ENCODE results near the gene TFAP2D.

The TFAP2D gene

DNA sequence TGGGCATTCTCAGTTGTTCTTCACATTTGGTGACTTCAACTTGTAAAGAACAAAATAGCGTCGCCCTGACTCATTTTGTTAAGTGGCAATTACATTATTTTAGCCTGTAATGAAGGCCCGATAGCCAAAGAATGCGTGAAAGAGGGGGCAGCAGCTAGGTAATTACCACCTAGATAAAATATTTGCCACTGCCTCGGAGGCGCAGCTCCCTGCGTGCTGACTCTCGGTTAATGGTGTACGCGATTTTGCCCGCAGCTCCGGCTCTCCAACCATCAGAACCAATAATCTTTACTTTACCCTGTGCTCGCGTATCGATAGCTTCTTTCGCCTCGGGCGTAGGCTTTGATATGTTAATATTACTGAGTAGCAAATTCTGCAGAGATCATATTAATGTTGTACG lies 8.7 kb downstream of the TFAP2D start:
- no peak for DNase-seq

DNA sequence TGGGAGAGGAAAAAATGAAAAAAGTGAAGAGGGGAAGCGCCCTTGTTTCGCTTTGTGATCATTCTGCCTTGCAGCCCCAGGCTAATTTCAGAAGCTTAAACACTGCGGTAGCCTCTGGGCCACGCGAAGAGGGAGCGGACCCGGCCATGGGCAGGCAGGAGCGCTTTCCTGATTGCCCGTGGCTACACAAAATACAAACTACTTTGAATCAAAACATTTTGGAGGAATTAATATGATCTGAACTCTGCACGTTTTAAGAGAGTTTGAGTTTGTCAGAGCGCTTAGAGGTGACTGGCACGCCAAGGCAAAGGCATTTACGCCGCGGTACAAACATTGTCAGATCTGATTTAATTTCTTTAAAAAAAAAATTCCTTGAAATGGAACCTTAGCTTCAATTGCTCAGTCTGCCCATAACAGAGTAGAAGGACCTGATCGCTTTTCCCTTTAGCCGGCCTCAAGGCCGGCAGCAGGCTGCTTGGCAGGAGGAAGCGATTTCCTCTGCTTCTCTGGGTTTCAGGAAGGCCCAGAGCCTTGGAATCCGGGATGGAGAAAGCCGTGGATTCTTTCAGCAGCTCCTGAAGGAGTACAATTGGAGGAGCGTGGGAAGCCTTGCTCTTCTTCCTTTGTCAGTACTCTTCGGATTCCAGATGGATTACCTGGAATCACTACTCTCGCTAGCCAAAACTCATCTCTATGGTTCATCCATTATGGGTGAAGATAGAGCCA lies 9.7 kb downstream of the TFAP2D start:
- DNase-seq = no peak

DNA sequence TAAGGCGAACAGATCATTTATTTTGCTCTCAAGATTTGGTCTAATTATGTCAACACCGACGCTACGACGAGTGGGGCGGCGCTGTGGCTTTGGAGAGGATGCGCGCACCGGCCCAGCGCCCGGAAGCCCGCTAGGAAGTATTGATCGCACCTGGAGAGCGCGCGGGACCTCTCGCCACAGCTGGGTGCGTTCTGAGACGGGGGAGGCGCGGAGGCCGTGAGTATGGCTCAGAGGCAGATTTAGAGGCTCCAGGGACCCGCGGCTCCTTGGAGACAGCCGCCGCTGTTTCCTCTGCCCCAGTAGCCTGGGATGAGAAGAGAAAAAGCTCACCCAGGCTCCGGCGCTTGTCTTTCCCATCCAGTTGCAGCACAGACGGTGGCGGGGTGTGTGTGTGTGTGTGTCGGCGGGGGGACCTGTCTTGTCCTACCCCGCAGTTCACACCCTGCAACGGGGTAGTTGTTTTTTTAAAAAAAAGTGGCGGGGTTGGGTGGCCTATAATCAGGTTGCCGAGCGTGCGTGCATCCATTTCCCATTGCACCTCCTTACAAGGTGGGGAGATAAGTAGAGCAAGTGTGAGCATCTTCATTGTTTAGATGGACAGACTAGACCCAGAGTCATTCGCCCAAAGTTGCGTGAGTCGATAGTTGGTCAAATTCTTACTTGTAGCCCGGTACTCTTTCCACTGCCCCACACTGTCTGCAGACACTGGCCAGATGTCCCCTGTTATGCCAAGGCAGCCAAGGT lies 11.2 kb downstream of the TFAP2D start:
- DNase-seq = no peak

DNA sequence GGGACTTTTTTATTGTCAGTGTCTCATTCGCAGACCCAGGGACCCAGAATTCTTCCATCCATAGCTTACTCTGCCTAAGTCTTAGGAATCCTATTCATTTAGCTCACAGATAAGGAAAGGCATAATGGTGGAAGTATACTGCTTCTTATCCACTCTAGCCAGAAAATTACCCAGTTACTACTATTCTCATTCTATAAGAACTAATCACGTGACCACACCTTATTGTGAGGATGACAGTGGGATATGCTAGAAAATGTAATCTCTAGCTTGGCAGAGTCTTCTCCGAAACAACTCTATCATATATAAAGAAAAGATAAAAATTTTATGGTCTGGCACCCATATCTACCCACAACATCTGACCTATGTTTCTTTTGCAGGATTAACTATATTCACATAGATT lies 21.2 kb downstream of the TFAP2D start:
- DNase-seq = no peak

DNA sequence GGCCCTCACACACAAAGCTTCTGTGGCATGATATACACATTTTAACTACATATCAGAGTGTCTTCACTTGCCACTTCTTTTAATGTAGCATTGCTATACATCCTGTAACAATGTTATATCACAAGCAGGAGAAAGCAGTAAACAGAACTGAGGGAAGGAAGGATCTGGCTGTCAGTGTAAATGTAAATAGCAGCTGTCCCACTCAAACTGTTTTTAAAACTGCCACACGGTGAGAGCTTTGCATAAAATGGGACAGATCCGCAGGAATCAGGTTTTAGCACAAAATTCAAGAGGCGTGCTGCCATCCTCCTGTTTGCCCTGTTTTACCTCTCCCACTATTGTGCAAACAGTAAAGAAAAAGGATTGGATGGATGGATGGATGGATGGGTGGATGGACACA lies 28.8 kb downstream of the TFAP2D start:
- DNase-seq = no peak

DNA sequence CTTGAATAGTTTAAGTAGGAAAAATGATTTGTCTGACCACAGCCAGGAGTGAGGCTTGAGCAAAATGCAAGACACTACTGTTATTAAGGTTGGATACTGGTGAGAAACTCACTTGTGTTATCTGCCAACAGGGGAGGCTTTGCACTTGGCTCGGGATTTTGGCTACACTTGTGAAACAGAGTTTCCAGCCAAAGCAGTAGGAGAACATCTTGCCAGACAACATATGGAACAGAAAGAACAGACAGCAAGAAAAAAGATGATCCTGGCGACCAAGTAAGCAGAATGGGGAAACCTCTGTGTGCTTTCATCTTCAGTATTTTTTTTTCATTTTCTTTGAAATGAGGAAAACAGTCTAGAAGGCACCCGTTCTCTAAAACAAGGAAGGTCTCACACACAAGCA lies 31.6 kb downstream of the TFAP2D start:
- no peak for DNase-seq

DNA sequence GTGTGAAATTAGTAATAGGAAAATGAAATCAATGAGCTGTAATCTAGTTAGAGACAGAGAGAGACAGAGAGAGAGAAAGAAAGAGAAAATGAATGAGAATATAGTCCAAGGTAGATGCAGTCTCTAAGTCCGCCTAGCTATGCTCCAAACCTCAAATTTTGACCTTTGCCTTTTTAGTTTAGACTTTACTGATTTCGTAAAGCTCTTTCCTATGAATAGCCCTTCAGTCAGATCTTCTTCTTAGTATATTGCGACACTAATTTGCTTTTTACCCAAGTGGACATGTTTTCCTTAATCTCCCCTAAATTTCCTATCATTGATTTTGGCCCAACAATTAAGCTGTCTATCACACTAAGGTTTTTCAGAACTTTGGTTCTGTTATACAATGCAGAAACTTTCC lies 49.5 kb downstream of the TFAP2D start:
- no peak for DNase-seq

DNA sequence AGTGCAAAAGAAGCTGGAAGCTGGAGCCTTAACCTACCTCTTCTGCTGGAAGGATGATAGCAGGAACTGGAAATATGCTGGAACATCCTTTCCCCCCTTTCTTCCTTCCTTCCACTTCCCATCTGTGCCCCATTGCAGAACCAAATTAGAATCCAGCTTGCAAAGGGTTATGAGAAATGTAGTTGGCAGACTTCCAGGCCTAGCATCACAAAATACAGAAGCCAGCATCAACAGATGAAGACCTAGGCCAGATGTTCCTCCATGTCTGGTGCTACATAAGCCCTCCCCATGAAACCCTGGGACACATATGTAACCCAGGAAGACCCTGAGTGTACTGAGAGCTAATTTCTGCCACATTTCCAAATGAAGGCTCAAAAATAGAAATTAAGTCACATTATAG lies 65.4 kb downstream of the TFAP2D start:
- DNase-seq = no peak

DNA sequence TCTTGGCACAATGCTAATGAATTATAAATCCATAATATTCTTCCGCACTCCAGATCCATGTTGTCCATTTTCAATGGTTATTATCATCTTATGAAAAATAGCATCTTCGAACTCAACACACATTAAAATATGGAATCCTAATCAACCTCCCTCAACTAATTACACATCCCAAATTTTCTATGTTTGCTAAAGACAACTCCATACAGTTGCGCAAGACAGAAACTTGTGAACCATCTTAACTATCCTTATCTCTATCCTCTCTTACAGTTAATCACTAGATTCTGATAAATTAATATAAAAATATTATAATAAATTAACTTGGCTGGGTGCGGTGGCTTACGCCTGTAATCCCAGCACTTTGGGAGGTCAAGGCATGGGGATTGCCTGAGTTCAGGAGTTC lies 67.1 kb downstream of the TFAP2D start:
- no peak for DNase-seq

DNA sequence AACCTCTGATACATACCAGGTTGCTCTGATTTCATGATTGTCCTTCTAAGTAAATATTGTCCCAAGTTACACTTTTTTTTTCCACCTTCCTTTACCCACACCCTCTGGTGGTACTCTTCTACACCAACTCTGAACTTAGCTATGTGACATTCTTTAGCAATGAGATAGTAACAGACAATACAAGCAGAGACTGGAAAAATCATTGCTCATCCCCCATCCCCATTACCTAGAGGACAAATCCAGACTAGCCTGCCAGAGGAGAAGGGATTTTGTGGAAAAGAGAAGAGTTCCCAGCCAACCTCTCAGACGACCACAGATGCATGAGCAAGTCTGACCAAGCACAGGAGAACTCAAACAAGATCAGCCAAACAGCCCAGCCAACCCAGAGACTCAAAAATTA lies 72.6 kb downstream of the TFAP2D start:
- no peak for DNase-seq

DNA sequence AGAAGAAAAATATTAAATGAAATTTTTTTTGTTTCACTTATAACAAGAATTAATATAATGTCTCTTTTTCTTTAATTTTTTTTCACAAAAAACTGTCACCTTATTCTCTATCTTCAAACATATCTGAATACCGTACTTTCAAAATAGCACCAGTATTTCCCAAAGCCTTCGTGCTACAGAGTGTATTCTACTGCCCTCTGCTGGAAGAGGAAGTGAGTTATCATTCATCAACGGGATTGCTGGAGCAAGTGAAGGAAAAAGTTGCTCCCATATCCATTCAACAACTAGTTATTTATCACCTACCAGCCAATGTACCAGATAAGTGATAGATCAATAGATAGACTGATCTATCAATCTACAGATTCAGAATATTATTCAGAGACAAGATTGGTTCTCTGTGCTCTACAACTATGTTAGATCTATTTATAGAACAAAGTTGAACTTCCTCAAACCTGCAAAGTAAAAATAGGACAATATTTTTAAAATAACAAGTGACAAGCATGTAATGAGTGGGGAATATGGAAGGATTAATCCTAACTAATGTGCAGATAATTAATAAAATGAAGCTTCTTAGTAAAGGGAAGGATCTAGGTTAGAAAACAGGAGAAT lies 78.7 kb downstream of the TFAP2D start:
- peak; percentile 7 for DNase-seq

DNA sequence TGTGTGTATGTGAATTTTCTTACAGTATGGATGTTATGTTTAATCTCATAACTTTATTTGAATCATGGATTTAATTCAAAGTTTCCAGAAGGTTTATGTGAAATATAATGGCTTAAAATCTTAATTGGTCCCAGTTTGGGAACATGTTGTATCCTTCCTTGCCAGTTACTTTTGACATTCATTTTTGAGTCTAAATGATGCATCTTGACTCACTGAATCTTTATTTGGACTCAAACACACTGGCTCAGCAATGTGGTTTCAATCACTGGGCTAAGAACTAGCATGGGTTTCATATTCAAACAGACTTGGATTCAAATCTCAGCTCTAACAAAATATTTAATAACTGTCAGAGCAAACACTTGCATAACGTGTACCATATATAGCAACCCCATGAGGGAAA lies 79.4 kb downstream of the TFAP2D start:
- DNase-seq = no peak

DNA sequence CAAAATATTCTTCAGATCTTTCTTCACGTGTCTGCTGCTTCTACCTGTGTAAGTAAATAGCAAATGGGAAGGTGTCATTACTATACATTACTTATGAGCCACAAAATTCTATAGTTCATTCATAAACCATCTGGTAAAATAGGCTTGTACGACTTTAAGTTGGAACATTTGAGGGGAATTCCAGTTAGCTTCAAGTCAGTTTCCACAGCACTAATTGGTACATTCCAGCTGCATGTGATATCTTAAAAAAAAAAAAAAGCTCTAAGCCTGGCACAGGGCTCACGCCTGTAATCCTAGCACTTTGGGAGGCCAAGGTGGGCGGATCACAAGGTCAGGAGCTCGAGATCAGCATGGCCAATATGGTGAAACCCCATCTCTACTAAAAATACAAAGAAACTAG lies 82.2 kb downstream of the TFAP2D start:
- DNase-seq = no peak

DNA sequence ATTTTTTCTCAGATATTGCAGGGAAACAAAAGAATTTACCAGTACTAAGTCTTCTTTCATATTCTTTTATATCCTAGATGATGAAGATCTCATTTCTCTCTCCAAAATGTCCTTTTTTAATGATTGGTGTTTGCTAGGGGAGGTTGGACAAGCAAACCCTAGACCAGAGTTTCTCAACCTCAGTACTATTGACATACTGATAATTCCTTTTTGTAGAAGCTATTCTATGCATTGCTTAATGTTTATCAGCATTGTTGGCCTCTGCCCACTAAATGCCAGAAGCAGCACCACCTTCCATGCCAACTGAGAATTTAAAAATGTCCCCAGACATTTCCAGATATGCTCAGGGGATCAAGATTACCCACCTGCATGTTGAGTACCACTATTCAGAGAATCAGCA lies 91.0 kb downstream of the TFAP2D start:
- no peak for DNase-seq

DNA sequence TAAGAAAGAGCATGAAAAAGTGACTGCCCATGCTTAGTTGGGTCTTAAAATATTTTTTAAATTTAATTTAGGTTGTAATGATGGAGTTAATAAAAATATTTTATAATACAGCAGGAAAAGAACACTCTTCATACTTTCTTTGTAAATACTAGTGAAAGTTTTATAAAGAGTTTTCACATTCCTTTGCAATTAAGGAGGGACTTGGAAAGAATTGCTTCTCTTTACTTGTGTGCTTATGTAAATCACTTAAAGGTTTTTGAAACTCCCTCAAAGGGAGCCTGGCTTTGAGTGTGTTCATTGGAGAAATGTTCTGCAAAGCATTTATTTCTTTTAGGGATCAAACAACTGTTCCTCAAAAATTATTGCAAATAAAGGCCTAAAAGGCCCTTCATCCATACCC lies 93.7 kb downstream of the TFAP2D start:
- no peak for DNase-seq

DNA sequence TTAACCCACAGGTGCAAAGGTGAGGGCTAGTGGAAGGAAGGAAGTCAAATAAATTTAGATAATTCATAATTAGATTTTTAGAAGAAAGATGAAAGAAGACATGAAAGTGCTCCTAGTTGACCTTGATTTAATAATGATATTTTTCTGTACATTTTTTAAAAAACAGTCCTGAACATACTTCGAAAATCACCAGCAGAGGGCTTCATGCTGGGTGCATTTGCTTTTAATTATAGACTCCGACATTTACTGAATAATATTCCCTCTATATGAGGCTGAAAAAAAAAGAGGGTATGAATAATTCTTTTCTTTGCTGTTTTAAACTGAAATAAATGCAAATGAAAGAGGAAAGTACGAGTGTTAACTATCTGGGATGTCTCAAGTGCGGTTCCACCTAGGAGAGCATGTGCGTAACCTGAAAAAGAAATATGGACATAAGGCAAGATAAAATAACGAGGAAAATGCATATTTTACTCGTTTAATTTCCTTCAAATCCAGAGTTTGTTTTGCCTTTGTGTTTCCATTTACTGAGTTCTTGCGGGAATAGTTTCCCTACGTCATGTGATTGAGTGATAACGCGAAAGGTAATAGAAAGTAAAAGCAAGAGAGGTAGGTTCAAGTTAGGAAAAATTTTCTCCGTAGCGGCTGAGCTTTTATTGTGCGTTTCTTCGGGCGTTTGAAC lies 102.2 kb downstream of the TFAP2D start:
- DNase-seq = no peak

DNA sequence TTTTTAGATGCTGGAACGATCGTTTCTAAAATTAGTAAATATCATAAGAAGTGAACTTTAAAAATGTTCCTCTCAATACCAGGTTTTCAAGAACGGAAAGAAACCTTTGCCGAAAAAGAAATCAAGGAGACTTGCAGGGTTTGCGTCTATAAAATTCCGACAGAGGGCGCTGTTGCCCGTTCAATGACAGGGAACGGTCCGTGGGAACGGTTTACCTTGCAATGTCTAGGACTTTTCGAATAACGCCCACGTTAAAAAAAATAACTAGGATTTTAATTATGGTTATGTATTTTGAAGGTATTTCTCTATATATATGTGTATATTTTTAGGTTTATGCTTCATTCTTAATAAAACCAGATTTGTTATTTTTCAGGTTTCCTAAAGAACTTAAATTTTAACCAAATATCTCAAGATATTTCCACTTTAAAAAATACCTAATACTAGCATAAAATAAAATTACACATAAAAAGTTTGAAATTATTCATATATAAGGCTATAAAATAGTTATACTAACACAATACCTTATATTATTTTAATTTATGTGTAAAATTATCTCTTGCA lies 102.9 kb downstream of the TFAP2D start:
- peak; percentile 55 for DNase-seq

DNA sequence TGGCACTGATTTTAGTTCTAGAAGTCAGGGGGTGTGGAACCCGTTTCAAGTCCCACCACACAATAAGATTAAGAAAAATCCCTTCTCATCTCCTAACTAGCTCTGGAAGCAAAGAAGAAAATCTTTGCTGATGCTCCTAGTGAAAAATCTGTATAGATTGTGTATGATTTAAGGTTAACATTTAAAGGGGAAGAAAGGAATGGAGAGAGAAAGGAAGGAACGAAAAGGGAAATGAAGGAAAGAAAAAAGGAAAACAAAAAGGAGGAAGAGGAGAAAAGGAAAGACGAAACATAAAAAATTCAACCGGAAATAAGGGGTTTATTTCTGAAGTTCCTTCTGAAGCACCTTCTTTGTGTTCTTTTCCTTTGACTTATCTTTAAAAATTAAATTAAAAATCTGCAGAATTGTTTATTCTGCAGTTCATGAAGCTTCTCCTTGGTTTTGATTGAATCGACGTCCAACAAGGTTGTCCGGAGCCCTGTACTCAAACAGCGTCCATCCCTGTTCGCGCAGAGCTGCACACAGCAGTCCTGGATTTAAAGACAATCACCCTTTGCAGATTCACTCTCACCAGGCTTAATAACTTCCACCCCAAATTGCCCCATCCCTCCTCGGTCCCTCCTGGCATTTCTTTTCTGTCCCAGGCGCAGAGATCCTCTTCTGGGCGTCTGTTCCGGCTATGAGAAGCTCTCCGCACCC lies 103.8 kb downstream of the TFAP2D start:
- no peak for DNase-seq

DNA sequence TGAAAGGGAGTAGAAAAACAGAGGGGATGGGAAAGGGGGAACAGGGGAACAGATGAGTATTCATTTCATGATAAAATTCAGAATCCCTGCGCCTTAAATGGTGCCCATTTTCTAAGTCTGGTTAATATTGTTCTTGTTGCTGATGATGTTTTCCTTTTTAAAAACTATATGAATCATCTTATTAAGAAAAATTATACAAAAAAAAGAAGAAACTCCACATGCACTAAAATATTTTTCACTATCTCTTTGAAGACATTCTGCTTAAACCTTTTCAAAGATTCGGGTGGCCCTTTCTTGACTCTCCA lies 104.3 kb downstream of the TFAP2D start:
- no peak for DNase-seq

DNA sequence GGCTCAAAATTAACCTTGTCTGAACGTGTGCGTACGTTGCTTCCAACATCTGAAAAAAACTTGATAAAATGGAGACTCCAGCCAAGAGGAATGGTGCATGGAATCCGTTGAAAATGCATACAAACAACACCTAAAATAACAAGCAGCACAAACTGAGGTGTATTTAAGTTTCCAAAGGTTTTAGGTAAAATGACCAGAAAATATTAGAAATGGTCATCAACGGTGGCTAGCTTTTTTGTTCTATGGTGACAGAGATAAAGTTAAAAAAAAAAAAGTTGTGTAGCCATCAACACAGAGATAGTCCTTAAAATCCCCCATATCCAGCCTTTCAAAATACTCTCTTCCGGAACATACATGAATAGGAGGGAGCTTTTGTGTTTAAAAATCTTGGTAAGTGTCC lies 104.7 kb downstream of the TFAP2D start:
- no peak for DNase-seq

DNA sequence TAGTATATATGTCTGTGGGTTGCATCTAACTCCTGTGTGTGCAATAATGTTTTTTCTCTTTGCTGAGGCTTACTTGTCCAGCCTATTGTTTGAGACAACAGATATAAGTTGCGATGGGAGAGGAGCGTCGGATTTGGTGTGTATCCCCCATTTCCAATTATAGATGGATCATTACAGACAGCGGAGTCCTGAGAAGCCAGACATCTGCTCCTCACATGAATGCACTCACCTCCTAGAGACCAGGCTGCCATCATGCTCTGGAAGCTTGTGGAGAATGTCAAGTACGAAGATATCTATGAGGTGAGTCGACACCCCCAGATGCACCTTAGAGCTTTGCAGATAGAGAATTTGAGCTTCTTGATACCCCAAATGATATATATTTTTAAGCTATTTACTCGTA lies 105.3 kb downstream of the TFAP2D start, which contains the start of gene TFAP2B:
Gene TFAP2B, plus strand, starts transcription at position 199 of the 400 bp plus-strand sequence. Its CDS starts 21 bp downstream, at position 220.
- DNase-seq = no peak

DNA sequence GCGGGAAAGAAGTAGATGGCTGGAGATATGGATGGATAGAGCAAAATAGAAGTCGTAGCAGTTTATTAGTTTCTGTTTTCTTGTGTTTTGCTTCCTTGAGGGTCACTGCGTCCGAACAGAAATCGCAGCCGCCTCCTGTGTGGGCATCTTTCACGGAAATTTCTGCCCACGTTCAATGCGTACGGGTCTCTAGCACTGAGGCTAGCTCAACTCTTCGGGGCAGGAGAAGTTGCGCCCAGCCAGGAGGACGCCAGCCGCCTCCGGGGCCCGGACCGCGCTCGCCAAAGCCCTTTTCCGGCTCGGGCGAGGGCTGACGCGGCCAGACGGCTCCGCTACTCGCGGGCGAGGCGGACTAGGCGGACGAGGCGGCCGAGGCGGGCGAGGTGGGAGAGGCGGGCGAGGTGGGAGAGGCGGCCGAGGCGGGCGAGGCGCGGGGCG lies 106.2 kb downstream of the TFAP2D start:
- DNase-seq = no peak
